Lower lobe of right lung (tissue), 2 donors: Measurements from ENCODE around the gene ATPAF1. TPM values are rescaled to one million over a fixed set of nuclear protein-coding genes. Genes with fewer than 3 reads are reported as not detected.

Experiments
- ATAC-seq, 2 donors: fragments of 200-7000 bp; cut with Tn5 transposase; one replicate each; pipeline ENCODE4 v1.9.1; 2020 to 2022; ENCODE audit warnings: mild to moderate bottlenecking in 2 of 2, moderate library complexity in 2 of 2
- DNase-seq: peaks from one replicate; pipeline ENCODE4 v3.0.0-alpha.2; 2020
- H3K27ac ChIP-seq: fragments of 200-600 bp; one replicate; pipeline ENCODE4 v1.8.0; 2022
- H3K27me3 ChIP-seq: fragments of 200-600 bp; one replicate; pipeline ENCODE4 v1.8.0; 2022; ENCODE audit warnings: low read depth
- H3K36me3 ChIP-seq: fragments of 200-600 bp; one replicate; pipeline ENCODE4 v1.8.0; 2022; ENCODE audit warnings: mild to moderate bottlenecking
- H3K4me1 ChIP-seq: fragments of 200-600 bp; one replicate; pipeline ENCODE4 v1.8.0; 2022
- H3K4me3 ChIP-seq: fragments of 200-600 bp; one replicate; pipeline ENCODE4 v1.8.0; 2022; ENCODE audit warnings: mild to moderate bottlenecking
- H3K9me3 ChIP-seq: fragments of 200-600 bp; one replicate; pipeline ENCODE4 v1.8.0; 2022
- intact Hi-C: fragments of 100-400 bp; cut with DNase I; formaldehyde crosslinking; loops from one replicate; pipeline ENCODE4 v1.11.0; 2022
- total RNA-seq: library from RNA; stranded (reverse); fragmentation: NEBNext Ultra II Directional; extraction: Animal tissue kit (Norgen Biotek cat#: 25700); gene quantifications from one replicate; pipeline ENCODE4 v1.2.1, GENCODE V29; 2021
- TF ChIP-seq, protein P1 (sequence below): fragments of 200-600 bp; IDR thresholded peaks from one replicate; pipeline ENCODE4 v1.8.0; 2022; ENCODE audit warnings: antibody characterized with exemption, mild to moderate bottlenecking
- donor health status: DM: no; HTN: yes; CAD: no; lungs with severe emphysema.

The ATPAF1 gene
- total RNA-seq, 1 donor from 2014 or later: 34.9 TPM

DNA sequence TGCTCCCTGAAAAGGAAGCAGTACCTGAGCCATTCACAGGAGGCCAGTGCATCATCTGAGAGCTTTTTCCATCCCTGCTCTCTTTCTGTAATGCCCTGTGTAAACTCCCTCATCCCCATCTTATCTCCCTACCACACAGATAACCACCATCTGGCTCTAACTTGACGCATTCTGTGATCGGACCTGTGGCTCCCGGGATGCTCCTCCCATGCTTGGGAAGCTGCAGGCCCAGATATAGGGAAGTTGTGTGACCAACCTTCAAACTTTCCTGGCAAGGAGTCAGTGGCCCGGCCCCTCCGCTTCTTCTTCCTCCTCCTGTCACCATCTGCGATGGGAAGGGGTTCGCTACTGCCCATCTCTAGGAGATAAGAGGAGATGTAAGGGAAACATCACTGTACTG is 85.2 kb downstream of the ATPAF1 start:
- peaks cover 49% of the 10 kb centered on the region for H3K4me1 ChIP-seq
- H3K27me3 ChIP-seq: no peaks in the 10 kb centered on the region
- no peak overlapping the region for H3K4me3 ChIP-seq
- intact Hi-C loops: no loop called here
- TF ChIP-seq, protein P1, sequence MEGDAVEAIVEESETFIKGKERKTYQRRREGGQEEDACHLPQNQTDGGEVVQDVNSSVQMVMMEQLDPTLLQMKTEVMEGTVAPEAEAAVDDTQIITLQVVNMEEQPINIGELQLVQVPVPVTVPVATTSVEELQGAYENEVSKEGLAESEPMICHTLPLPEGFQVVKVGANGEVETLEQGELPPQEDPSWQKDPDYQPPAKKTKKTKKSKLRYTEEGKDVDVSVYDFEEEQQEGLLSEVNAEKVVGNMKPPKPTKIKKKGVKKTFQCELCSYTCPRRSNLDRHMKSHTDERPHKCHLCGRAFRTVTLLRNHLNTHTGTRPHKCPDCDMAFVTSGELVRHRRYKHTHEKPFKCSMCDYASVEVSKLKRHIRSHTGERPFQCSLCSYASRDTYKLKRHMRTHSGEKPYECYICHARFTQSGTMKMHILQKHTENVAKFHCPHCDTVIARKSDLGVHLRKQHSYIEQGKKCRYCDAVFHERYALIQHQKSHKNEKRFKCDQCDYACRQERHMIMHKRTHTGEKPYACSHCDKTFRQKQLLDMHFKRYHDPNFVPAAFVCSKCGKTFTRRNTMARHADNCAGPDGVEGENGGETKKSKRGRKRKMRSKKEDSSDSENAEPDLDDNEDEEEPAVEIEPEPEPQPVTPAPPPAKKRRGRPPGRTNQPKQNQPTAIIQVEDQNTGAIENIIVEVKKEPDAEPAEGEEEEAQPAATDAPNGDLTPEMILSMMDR: no peak
- no peaks in the 10 kb centered on the region for H3K9me3 ChIP-seq
- peaks cover 88% of the 10 kb centered on the region for H3K36me3 ChIP-seq
- H3K27ac ChIP-seq: no peak overlapping the region
- ATAC-seq (no peak), DNase-seq (peak; percentile 61)

Other genes with a start within 250 kb of the ATPAF1 start
- not detected for gene DMBX1, start 178.5 kb downstream of the ATPAF1 start, total RNA-seq
- gene KNCN, start 116.7 kb downstream of the ATPAF1 start, total RNA-seq: not detected
- 77.6 TPM for gene MKNK1, start 64.1 kb downstream of the ATPAF1 start, total RNA-seq
- gene MOB3C, start 51.6 kb downstream of the ATPAF1 start, total RNA-seq: 30.2 TPM
- not detected for gene TEX38, start 3.5 kb upstream of the ATPAF1 start, total RNA-seq
- gene EFCAB14, start 50.8 kb upstream of the ATPAF1 start, total RNA-seq: 116 TPM
- gene CYP4B1, start 130.7 kb upstream of the ATPAF1 start, total RNA-seq: 210 TPM